ENCODE data around the gene LETM1.

DNA sequence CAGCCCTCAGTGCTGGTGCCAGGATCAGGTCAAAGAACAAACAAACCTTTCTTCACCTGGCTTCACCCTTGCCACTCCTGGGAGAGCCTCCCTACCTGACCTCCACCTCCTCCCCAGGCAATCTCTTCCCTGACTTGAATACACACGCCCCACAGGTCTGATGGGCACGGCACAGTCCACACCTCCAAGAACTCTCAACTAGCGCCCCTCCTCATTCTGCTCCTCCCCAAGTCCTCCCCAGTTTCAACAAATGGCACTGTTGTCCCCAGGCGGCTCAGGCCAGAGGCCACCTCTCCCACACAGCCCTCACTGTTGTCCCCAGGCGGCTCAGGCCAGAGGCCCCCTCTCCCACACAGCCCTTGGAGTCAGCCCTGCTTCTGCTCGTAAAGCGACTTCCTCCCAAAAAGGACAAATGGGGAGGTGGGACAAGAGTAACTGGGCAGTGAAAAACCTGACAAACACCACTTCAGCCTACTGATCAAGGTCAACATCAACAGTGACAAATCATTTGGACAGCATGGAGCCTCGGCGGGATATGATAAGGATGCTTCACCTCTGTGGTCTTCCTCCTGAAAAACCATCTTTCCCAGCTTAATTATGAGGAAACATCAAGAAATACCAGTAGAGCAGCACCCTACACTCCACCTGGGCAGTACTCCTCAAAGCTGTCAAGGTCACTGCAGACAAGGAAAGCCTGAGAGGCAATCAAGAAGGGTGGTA lies 2.9 kb downstream of the LETM1 start:
- no peak for TF ChIP-seq EZH2 (IDR thresholded peaks at IDR 0.05; ENCODE audit: insufficient read depth, poor library complexity, severe bottlenecking)
- no peak for TF ChIP-seq EZH2phosphoT487 (IDR thresholded peaks at IDR 0.05; ENCODE audit: insufficient read depth, low read depth)
